Measurements from ENCODE around the gene GPD2.

Gene GPD2

DNA sequence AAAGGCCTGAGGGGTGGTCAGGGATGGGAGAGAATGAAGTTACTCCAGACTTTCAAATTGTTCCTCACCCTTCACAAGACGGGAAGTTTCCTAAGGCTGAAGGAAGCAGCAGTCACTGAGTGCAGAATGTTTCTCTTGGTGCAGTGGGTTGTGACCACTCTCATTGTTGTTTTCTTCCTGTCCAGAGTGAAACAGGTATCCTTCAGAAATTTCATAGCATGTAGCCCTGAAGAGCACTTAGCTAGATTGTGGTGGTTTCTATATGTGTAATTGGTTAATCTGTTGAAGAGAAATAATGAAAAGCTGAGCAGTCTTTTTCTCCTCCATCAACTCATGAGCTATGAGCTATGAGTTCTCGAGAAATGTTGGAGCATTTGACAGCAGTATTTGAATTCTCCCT, 96.8 kb downstream of the GPD2 start:
- DNase-seq (ENCODE audit: low spot score) = no peak

- no peak for DNase-seq (ENCODE audit: low spot score)
These were observed 100.4 kb downstream of the GPD2 start for GRCh38 chr2:156536534-156536933.

DNA sequence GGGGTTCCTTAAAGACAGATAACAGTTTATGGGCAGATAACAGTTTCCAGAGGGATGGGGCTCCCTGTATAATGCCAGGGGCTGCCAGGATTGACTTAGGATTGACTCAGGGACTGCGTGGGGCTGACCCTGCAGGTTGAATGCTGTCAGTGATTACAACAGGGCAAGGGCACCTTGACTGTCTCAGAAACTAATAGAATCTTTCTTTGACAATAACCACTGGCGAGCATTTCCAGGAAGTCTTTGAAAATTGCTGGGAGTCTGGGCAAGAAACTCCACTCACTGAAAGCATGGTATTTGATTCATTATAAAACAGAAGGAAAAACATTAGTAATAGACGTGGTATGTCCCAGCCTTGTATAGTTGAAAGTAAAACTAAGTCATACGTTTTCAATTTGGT, 101.0 kb downstream of the GPD2 start:
- no peak for DNase-seq (ENCODE audit: low spot score)

GRCh38 chr2:156538083-156538504, 101.9 kb downstream of the GPD2 start:
- no peak for DNase-seq (ENCODE audit: low spot score)

DNA sequence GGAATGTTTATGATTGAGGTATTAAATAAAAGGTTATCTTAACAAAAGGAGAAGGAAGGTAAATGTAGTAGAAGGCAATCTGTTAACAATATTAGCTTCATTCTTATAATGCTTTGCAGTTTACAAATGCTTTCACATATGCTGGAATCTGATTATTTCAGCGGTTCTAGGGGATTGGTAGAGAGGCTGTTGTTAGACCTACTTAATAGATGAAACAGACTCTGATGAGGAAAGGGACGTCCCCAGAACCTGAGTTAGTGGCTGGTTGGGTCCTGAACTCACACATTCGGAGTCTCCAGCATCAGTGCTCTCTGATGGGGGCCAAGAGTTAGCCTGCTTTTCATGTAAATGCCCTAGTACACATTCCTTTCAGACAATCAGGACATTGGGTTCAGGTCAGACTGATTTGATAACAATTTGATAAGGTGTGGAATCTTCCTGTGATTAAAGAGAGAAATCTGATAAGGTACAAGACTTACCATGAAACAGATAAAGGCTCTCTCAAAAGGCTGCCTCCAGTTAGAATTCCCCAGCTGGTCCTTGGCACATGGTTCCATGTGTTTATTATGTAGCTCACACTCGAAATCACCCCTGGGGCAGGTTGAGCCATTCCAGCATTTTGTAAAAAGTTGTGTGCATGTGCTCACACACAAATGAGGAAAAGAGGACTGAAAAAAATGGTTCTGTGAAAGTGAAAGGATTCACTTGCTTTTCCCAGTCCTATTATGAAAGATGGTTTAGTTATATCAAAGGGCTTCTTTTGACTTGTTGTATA, 103.1 kb downstream of the GPD2 start:
- DNase-seq (ENCODE audit: low spot score) = no peak

DNA sequence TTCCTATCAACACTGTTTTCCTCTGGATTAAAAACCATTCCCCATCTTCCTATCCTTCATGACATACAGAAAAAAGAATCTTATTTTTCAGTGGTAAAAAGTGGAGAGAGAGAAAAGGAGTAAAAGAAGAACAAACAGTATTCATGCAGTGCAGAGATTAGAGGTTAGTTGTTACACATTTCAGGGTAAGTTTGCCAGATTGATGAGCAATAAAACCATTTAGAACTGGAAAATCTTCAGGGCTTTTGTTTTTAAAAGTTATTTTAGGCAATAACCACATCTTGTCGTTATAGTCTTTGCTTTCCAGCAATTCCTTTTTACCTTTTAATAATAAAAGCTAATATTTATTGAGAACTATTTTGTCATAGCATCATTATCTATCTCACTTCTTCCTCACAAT, 104.5 kb downstream of the GPD2 start:
- no peak for DNase-seq (ENCODE audit: low spot score)

DNA sequence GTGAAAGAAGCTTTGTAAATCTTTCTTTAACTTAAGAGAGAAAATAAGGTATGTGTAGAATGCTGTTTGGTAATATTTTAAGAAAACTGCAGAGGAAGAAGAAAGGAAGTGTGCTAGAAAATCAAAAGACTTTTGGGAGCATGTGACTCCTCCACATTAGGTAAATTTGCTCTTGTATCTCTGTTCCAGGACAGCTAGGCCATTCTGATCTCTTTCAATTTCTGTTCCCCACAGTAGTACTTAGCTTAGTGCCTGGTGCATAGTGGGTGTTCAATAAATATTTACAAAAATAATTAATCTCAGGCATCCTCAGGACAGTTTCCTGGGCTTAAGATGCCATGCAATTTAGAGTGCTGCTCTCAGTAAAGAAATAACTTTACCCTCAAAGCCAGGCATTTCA, 105.0 kb downstream of the GPD2 start:
- DNase-seq (ENCODE audit: low spot score) = no peak

- no peak for DNase-seq (ENCODE audit: low spot score)
These were observed 105.5 kb downstream of the GPD2 start for GRCh38 chr2:156541706-156542105.

DNA sequence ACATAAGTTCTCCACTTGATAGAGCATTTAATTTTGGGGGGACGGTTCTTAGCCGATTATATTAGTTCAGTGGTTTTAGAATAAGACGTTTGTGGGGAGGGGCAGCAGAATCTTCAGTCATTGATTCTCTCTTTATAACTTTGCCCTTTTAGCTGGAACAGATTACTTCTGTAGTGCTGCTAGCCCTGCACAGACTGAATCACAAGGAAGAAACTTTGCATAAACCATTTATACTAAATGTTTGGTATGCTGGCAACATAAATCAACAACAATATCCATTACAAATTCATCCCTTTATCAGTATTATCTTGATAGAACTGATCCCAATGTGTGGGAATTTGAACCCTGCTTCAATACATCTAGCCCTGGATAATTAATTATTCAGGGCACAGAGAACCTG, 112.2 kb downstream of the GPD2 start:
- DNase-seq (ENCODE audit: low spot score) = no peak

DNA sequence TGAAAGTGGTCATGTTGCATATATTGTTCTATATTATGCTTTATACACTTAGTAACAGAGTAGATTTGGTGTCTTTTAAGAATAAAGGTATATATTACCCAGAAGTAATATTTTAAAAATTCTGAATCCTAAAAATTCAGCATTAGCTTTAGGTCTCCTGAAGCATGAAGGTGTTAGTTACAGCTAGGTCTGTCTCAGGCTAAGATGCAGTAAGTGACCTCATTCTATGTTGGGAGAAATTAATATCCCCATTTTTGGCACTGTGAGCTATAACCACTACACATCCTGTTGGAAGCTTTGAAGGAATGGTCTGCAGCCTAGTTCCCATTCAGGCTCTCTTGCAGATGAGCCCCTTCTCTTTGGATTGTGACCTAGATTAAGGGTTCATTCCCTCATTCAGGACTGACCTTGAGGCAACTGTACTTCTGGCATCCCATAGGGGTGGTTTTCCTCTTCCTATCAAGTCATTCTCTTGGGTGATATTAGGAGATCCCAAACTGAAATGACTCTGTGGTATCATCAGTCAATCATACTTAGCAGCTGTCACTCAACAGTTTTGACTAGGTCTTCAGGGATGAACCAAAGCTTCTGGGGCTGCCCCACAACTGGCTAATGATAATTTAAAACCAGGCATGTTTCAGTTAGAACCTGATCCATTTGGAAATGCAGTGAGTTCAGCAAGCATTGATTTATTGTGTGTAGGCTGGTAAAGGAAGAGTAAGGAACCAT, 117.7 kb downstream of the GPD2 start:
- DNase-seq (ENCODE audit: low spot score) = no peak

GRCh38 chr2:156561326-156561725, 125.1 kb downstream of the GPD2 start:
- no peak for DNase-seq (ENCODE audit: low spot score)

DNA sequence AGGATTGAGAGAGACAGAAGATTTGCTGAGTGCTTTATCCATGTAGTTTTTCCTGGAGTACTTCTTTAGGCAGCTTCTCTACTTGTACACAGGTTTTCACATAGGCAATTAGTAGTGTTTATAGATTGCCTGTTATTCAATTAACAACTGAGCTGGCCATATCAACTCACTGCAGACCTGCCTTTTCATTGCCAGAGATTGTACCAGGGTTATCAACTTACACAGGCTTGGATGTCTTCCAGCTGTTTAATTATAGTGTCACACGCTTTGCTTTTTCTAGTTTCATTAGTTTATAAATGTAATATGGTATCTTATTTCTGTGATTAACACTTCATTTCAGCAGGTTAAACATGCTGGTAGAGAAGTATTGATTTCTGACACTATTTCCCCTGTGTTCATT, 125.9 kb downstream of the GPD2 start:
- DNase-seq (ENCODE audit: low spot score) = no peak

GRCh38 chr2:156563994-156564753, 128.0 kb downstream of the GPD2 start:
- no peak for DNase-seq (ENCODE audit: low spot score)

- no peak for DNase-seq (ENCODE audit: low spot score)
These were observed 129.0 kb downstream of the GPD2 start for GRCh38 chr2:156565066-156565710.

- DNase-seq (ENCODE audit: low spot score) = no peak
These were observed 137.5 kb downstream of the GPD2 start for GRCh38 chr2:156573710-156574109.

GRCh38 chr2:156574112-156574511, 137.9 kb downstream of the GPD2 start:
- no peak for DNase-seq (ENCODE audit: low spot score)

DNA sequence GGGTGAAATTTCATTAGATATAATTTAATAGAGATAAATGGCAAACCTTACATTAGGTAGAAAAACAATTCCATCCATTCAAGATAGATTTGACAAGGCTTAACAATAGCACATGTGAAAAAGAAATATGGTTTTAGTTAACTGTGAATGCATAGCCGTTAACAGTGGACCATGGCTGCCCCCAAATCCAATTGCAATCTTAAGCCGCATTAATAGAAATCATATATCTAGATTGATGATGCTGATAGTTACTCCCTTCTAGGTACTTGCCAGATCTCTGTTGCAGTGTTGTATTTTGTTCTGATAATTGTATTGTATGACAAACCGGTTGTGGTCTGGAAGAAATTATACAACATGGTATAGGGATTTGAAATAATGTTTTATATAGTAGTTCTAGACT, 139.8 kb downstream of the GPD2 start:
- no peak for DNase-seq (ENCODE audit: low spot score)

DNA sequence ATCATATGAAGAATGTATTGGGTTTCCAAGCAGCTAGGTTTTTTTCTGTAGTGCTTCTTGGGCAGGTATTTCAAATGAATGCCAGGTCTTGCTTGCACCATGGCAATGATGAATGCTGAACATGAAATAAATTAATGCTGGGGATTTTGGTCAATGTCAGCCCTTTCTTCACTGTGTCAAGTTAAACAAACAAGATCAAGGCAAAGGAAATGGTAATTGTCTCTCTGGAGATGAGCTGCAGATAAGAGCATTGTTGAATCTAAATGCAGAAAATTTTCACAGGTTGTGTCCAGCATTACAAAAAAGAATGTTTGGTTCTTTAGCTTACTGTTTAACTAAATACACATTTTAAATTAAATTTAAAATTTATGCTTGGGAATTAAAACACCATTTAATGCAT, 144.3 kb downstream of the GPD2 start:
- no peak for DNase-seq (ENCODE audit: low spot score)

DNA sequence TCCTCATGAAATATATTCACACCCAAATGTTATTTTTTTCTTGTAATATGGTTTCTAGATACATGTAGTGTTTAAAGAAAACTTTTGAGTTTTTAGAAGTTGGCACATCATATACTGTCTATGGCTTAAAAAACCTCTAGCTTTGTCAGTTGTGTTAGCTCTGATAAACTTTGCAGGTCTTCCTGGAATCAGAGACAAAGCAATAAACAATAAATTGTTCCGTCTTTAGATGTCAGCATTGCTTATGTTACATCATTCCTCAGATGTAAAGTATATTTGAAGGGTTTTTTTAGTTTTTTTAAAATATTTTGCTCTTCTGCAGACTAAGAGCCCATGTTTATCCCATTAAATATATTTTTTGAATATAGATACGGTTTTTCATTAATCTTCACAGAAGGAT, 145.1 kb downstream of the GPD2 start:
- DNase-seq (ENCODE audit: low spot score) = no peak

- DNase-seq (ENCODE audit: low spot score) = no peak
These were observed 149.3 kb downstream of the GPD2 start for GRCh38 chr2:156585457-156585856.

DNA sequence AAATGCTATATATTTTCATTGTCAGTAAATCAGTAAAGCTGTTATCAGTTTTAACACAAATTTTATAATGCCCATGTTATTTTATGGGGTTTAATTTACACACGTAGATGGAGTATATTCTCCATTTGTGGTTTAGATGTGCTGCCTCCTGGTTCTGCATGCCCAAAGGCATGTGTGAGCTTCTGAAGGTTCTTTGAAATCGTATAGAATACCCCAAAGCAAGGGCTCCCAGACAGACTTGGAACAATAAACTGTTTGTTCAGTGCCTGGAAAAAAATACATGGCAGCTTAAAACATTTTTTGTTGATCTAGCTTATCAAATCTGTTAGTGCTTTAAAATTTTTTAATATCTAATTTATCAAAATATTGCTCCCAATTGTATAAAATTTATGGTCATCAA, 150.4 kb downstream of the GPD2 start:
- DNase-seq (ENCODE audit: low spot score) = no peak

- DNase-seq (ENCODE audit: low spot score) = no peak
These were observed 153.4 kb downstream of the GPD2 start for GRCh38 chr2:156589381-156590079.
